HepG2 (cell line): ENCODE results near the gene C1orf35. TPM values are rescaled to one million over a fixed set of nuclear protein-coding genes. Genes with fewer than 3 reads are reported as not detected.
A peak's percentile ranks its signal among the peaks of the same experiment; 100 is the strongest.

Experiments used
- HMGXB3 ChIP-seq: sonication (generic); formaldehyde crosslinking; IDR thresholded peaks from 2 replicates; pipeline ENCODE4 v1.4.0; 2020; ENCODE audit warnings: missing genetic modification reagents, borderline replicate concordance
- MYPOP ChIP-seq: sonication (generic); formaldehyde crosslinking; IDR thresholded peaks from 2 replicates; pipeline ENCODE4 v1.8.1; 2023; ENCODE audit warnings: mild to moderate bottlenecking, moderate library complexity, missing genetic modification reagents
- SMYD3 ChIP-seq: sonication (generic); formaldehyde crosslinking; IDR thresholded peaks from 2 replicates; pipeline ENCODE4 v1.8.1; 2023; ENCODE audit warnings: mild to moderate bottlenecking, missing genetic modification reagents
- TOPORS ChIP-seq: sonication (generic); formaldehyde crosslinking; IDR thresholded peaks from 2 replicates; pipeline ENCODE4 v1.8.0; 2023; ENCODE audit warnings: mild to moderate bottlenecking, missing genetic modification reagents
- ZBTB2 ChIP-seq: sonication (generic); formaldehyde crosslinking; IDR thresholded peaks from 2 replicates; pipeline ENCODE4 v1.8.0; 2022; ENCODE audit warnings: low read depth, missing genetic modification reagents
- ZHX2 ChIP-seq, 2 experiments: sonication (generic) in 1 of 2; formaldehyde crosslinking in 1 of 2; IDR thresholded peaks; 2 replicates each; pipeline versions ENCODE4 v1.6.1 to v1.9.0; 2014 to 2022; ENCODE audit warnings: antibody characterized with exemption in 1 of 2, borderline replicate concordance in 1 of 2, inconsistent platforms in 1 of 2, low read depth in 1 of 2, missing genetic modification reagents in 1 of 2
- ZNF362 ChIP-seq: sonication (generic); formaldehyde crosslinking; IDR thresholded peaks from 2 replicates; pipeline ENCODE4 v1.4.0; 2020; ENCODE audit warnings: missing genetic modification reagents, mild to moderate bottlenecking, borderline replicate concordance
- ZNF414 ChIP-seq: sonication (generic); formaldehyde crosslinking; IDR thresholded peaks from 2 replicates; pipeline ENCODE4 v1.5.0; 2020; ENCODE audit warnings: missing genetic modification reagents
- ZNF572 ChIP-seq: sonication (generic); formaldehyde crosslinking; IDR thresholded peaks from 2 replicates; pipeline ENCODE4 v1.5.1; 2020; ENCODE audit warnings: mild to moderate bottlenecking, missing genetic modification reagents
- ZNF777 ChIP-seq: sonication (generic); formaldehyde crosslinking; IDR thresholded peaks from 2 replicates; pipeline ENCODE4 v1.4.0; 2020; ENCODE audit warnings: missing genetic modification reagents
- ZSCAN5A ChIP-seq: sonication (generic); formaldehyde crosslinking; IDR thresholded peaks from 2 replicates; pipeline ENCODE4 v1.8.0; 2022; ENCODE audit warnings: mild to moderate bottlenecking, missing genetic modification reagents, borderline replicate concordance
- polyA plus RNA-seq, 8 experiments: library from polyadenylated mRNA; depleted of rRNA in 3 of 8; stranded (reverse) in 7 of 8; unstranded in 1 of 8; fragments of >200 nt; fragmentation: Illumina TruSeq in 4 of 8; extraction: Trizol in 4 of 8; gene quantifications; 2 replicates each; pipeline versions ENCODE4 v1.2.1 to v1.2.3, GENCODE V29; 2011 to 2016; ENCODE audit warnings: low read depth in 4 of 8, missing spikeins in 1 of 8, mixed read lengths in 1 of 8; ENCODE audit not compliant: insufficient read depth in 1 of 8
- total RNA-seq, 5 experiments: library from RNA; depleted of rRNA; stranded (reverse); fragments of >200 nt; fragmentation: Illumina TruSeq; extraction: Trizol; gene quantifications; 2 replicates each; pipeline ENCODE4 v1.2.3, GENCODE V29; 2016; ENCODE audit warnings: low read depth in 1 of 5

C1orf35 gene
- total and polyA plus RNA-seq, 2 of the 13 experiments (the other 11 are each of a cell fraction or from before 2014, with no cell fraction given), result 8.1 to 19.3 TPM

- TF ChIP-seq ZHX2 (IDR thresholded peaks at IDR 0.05; ENCODE audit: low read depth) (no peak), ZHX2 (CRISPR knock-in tag; IDR thresholded peaks at IDR 0.05; ENCODE audit: borderline replicate concordance) (no peak), MYPOP (peak; percentile 23; the same call in 1 of the 2 replicates), ZNF414 (no peak), TOPORS (CRISPR knock-in tag) (no peak), ZBTB2 (CRISPR knock-in tag) (no peak), ZSCAN5A (CRISPR knock-in tag) (no peak), ZNF777 (CRISPR knock-in tag) (no peak), SMYD3 (CRISPR knock-in tag) (no peak), ZNF362 (CRISPR knock-in tag) (no peak), HMGXB3 (CRISPR knock-in tag) (no peak), ZNF572 (CRISPR knock-in tag) (no peak)
These were observed 7.4 kb upstream of the C1orf35 start (continued) for GRCh38 chr1:228110556-228110955.
